ENCODE data around the gene APBB3. TPM values are rescaled to one million over a fixed set of nuclear protein-coding genes. Genes with fewer than 3 reads are reported as not detected.

APBB3 gene, protein sequence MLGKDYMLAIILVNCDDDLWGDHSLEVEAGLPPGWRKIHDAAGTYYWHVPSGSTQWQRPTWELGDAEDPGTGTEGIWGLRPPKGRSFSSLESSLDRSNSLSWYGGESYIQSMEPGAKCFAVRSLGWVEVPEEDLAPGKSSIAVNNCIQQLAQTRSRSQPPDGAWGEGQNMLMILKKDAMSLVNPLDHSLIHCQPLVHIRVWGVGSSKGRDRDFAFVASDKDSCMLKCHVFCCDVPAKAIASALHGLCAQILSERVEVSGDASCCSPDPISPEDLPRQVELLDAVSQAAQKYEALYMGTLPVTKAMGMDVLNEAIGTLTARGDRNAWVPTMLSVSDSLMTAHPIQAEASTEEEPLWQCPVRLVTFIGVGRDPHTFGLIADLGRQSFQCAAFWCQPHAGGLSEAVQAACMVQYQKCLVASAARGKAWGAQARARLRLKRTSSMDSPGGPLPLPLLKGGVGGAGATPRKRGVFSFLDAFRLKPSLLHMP
- polyA plus RNA-seq (2011; rRNA removed) (15.2 and 24.3 TPM in 2 replicates), polyA minus RNA-seq (2011; rRNA and poly(A)+ RNA removed) (10.9 and 20.7 TPM in 2 replicates)

DNA sequence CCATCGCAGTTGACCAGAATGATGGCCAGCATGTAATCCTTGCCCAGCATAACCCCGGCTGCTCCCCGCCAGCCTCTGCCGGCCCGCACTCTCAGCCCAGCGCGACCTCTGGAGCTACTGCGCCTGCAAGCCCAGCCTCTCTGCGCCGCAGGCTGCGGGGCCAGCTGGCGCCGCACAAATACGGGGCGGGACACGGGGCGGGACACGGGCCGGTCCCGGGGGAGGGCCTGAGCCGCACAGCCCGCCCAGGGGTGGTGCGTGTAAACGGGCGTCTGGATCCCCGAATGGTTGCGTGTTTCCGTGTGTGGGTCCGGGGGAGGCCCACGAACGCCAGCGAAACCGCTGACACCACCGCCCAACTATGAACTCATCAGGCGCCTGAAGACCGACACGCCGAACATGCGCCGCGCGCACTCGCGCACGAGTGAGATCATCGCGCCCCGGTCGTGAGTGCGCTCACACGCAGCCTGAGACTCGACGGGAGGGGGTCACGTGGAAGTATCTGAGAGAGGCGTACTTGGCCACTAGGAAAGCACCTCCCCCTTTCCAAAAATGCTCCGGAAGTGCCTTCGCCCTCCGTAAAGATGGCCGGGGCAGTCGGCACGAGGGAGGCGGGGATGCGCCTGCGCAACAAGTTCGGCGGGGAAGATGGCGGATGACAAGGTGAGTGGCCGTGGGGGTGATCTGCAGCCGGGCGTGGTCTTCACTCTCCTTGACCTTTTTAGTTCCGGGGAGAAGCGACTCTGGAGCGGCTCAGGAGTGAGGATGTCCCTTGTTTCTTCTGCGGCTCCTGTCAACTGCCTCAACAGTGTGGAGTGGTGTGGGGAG lies at the start of gene APBB3, which contains the start of gene SLC35A4:
APBB3 (minus strand) TSS at position 403 of the 828 bp plus-strand sequence; CDS start at position 50, 353 bp downstream.
SLC35A4 (plus strand) TSS at position 633 of the 828 bp plus-strand sequence. CDS start 2,342 bp downstream, outside the sequence.
- CTCF ChIA-PET: interaction anchor here (0.8 to 1.9 kb wide), 6 partner anchors 10 to 83 kb away, joined by 3 to 11 read pairs (median 4); partner anchors contain the start of genes EIF4EBP3, IK, NDUFA2 and TMCO6
- Histone ChIP-seq H3K36me3 (ENCODE audit: control insufficient read depth, insufficient read depth, low read length) (peaks cover 17% of the 10 kb centered on the region), H3K27me3 (ENCODE audit: control insufficient read depth, insufficient read depth, low read length) (no peaks in the 10 kb centered on the region), H3K4me3 (ENCODE audit: low read depth, low read length) (peak within 1 kb of the TSS; percentile 59)
- POLR2A ChIA-PET: interaction anchor here (0.6 to 0.8 kb wide), 2 partner anchors 10 to 228 kb away, joined by 4 read pairs; no protein-coding TSS in a partner anchor
- DNase-seq (ENCODE audit: low read depth): peak; percentile 97
- TF ChIP-seq, protein P1, sequence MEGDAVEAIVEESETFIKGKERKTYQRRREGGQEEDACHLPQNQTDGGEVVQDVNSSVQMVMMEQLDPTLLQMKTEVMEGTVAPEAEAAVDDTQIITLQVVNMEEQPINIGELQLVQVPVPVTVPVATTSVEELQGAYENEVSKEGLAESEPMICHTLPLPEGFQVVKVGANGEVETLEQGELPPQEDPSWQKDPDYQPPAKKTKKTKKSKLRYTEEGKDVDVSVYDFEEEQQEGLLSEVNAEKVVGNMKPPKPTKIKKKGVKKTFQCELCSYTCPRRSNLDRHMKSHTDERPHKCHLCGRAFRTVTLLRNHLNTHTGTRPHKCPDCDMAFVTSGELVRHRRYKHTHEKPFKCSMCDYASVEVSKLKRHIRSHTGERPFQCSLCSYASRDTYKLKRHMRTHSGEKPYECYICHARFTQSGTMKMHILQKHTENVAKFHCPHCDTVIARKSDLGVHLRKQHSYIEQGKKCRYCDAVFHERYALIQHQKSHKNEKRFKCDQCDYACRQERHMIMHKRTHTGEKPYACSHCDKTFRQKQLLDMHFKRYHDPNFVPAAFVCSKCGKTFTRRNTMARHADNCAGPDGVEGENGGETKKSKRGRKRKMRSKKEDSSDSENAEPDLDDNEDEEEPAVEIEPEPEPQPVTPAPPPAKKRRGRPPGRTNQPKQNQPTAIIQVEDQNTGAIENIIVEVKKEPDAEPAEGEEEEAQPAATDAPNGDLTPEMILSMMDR (IDR thresholded peaks at IDR 0.05; ENCODE audit: insufficient read depth, low read depth, low read length): no peak

DNA sequence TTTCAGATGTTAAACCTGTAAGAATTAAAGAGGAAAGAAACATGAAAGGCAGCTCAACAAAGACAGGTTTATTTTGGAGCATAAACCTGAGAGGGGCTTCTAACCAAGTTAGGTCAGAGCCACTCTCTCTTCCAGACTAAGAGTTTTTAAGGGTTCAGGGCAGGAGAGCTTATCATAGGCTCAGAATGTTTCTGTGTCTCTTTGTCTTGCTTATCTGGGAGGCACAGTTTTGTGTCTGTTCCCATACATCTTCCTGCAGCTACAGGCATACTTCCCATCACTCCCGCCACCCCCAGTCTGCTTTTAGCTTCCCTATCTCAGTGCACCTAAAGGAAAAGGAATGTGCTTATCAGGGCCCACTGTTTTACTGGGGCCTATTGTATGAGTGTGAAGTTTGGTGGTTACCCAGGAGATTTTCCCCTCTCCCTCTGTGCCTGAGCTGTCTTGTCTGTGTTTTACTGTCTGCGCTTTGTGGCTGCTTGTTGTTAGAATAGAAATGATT lies 46.7 kb upstream of the APBB3 start:
- TF ChIP-seq, protein P1 (IDR thresholded peaks at IDR 0.05; ENCODE audit: insufficient read depth, low read depth, low read length): no peak

DNA sequence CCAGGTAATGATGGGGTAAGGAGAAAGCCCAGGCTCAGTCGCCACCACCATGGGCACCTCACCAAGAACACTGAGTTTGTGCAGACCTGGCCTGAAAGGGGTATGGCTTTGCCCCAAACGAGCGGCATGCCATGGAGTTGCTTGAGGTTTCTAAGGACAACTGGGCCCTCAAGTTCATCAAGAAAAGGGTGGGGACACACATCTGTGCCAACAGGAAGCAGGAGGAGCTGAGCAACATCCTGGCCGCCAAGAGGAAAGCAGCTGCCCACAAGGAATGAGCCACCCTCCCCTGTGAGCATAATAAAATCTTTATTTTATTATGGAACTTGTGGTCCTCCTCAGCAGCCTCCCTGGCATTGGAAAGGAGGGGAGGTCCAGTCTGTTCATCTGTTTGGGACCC lies 44.7 kb upstream of the APBB3 start:
- no peaks in the 10 kb centered on the region for H3K36me3 ChIP-seq (ENCODE audit: control insufficient read depth, insufficient read depth, low read length)
- H3K4me3 ChIP-seq (ENCODE audit: low read depth, low read length): no peak overlapping the region
- ChIA-PET POLR2A (no interaction called here), CTCF (no interaction called here)
- H3K27me3 ChIP-seq (ENCODE audit: control insufficient read depth, insufficient read depth, low read length): peaks cover 2% of the 10 kb centered on the region; the same call in 1 of the 2 replicates
- TF ChIP-seq, protein P1 (IDR thresholded peaks at IDR 0.05; ENCODE audit: insufficient read depth, low read depth, low read length): no peak
- DNase-seq (ENCODE audit: low read depth): no peak

More for the DNA sequence above, 46.7 kb upstream of the APBB3 start:
- no peaks in the 10 kb centered on the region for H3K36me3 ChIP-seq (ENCODE audit: control insufficient read depth, insufficient read depth, low read length)
- ChIA-PET CTCF (no interaction called here), POLR2A (no interaction called here)
- H3K4me3 ChIP-seq (ENCODE audit: low read depth, low read length): no peak overlapping the region
- no peak for DNase-seq (ENCODE audit: low read depth)
- H3K27me3 ChIP-seq (ENCODE audit: control insufficient read depth, insufficient read depth, low read length): peaks cover 2% of the 10 kb centered on the region; the same call in 1 of the 2 replicates

DNA sequence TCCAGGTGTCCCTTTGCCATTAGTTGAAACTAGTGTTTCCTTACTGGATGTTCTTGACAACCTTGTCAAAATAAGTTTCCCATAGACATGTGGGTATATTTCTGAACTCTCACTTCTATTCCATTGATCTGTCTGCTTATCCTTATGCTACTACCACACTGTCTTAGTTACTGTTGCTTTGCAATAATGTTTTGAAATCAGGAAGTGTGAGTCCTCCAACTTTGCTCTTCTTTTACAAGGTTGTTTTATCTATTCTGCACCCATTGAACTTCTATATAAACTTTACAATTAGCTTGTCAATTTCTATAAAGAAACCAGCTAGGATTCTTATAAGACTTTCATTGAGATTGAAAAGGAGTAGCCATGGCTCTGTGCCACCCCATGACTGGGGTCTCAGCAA lies 44.3 kb upstream of the APBB3 start:
- Histone ChIP-seq H3K36me3 (ENCODE audit: control insufficient read depth, insufficient read depth, low read length) (no peaks in the 10 kb centered on the region), H3K4me3 (ENCODE audit: low read depth, low read length) (no peak overlapping the region), H3K27me3 (ENCODE audit: control insufficient read depth, insufficient read depth, low read length) (peaks cover 2% of the 10 kb centered on the region; the same call in 1 of the 2 replicates)
- no peak for DNase-seq (ENCODE audit: low read depth)
- TF ChIP-seq, protein P1 (IDR thresholded peaks at IDR 0.05; ENCODE audit: insufficient read depth, low read depth, low read length): no peak
- POLR2A ChIA-PET: no interaction called here
- CTCF ChIA-PET: no interaction called here

All from BJ (cell line).